Testis (tissue), 2 donors: ENCODE data around the gene DENND10.

Experiments
- CTCF ChIP-seq, 3 experiments: fragments of 450-650 bp in 2 of 3; fragments of 200-600 bp in 1 of 3; sonication (generic) in 1 of 3; IDR thresholded peaks; one replicate each; pipeline ENCODE4 v1.5.1; 2016 to 2019; ENCODE audit warnings: antibody characterized with exemption in 3 of 3, mild to moderate bottlenecking in 2 of 3, moderate library complexity in 1 of 3
- POLR2A ChIP-seq: fragments of 450-650 bp; IDR thresholded peaks from one replicate; pipeline ENCODE4 v1.6.1; 2017; ENCODE audit warnings: antibody characterized with exemption, mild to moderate bottlenecking, moderate library complexity

- TF ChIP-seq POLR2A: no peak
- TF ChIP-seq CTCF (IDR thresholded peaks at IDR 0.05): no peak
Observed at GRCh38 chr10:119140603-119141245, 36.8 kb downstream of the DENND10 start.
